Anterior cingulate cortex (tissue), 58 donors: Measurements from ENCODE around the gene LST1.
"Not testable (repeated sequence)": the region's sequence is repeated elsewhere in the genome, so short reads cannot be mapped to it uniquely, and the experiment has no call there.

Experiments
- DNase-seq, 58 donors: peaks; one replicate each; lab custom pipeline; 2025; lab: John Stamatoyannopoulos, UW

Gene LST1

DNA sequence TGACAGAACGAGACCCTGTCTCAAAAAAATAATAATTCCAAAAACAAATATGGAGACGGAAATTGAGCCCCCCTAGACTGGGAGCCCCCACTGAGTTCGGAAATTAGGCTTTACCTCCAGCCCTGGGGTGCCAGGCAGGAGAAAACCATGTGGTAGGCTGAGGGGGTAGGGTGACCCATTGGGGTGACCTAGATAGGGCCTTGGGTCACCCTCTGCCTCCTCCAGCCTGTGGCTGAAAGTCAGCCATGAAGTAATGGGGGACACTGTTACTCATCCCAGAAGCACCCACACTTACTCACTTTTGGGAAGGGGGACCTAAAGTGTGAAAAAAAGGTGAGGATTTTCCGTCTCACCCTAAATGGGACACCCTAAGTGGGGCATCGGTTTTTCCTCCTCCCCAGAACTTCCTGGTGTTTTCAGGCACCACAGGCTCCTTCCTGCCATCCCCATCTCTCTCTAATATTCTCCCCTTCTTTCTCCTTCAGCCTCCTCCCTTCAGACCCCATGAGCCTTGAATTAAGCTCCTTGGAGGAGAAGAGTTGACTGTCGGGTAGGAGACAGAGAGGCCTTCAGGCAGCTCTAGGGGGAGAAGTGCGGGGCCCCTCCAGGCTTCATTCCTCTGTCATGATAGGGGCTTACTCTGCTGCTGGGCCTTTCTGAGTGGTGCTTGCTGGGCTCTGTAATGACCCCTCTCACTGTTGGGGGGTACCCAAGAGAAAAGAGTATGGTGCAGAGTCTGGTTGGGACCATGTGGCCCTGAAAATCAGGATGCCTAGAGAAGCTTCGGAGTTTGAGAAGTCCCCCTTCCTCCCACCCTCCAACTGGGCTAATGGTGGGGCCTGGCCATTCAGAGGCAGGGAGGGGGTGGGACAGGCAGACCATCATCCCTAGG is 6.3 kb upstream of the LST1 start:
- no peak for DNase-seq

DNA sequence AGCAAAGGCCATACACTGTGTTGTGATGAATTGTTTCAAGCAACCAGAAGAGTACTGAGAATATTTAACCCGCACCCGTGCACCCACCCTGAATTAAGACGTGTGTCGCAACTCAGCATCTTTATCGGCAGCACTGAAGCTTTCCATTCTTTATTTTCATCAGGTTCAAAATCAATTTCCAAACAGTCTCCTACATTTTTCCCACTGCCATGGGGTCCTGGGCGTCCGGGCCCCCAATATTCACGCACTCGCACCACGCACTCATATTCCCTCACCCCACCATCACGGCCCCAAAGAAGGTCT is 5.7 kb upstream of the LST1 start:
- DNase-seq, result no peak

DNA sequence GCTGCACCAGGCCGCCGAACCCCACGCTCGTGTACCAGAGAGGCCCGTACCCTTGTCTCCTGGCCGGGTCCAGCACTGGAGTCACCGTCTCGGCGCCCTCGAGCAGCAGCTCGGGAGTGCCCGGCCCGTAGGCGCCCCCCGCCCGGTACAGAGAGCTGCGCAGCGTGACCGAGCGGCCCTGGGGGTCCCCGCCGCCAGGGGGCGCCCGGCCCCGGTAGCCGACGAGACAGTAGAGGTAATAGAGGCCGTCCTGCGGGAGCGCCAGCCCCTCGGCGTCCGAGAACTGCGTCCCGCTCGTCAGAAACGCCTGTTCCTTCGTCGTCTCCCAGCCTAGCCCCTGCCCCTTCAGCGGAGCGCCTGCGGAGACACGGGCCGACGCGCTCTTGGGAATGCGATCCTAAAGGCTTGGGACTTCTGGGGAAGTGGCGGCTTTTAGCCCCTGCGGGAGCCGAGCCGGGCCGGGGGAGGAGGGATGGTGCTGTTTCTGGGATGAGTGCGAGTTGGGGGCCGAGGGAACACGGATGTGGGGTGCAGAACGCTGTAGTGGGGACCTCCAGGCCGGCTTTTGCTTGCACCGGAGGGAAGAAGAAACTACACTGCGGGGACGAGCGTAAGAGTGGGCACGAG is 5.2 kb upstream of the LST1 start:
- DNase-seq, result peak in 57 of 58 donors; percentile 14 to 90 (median 73)

DNA sequence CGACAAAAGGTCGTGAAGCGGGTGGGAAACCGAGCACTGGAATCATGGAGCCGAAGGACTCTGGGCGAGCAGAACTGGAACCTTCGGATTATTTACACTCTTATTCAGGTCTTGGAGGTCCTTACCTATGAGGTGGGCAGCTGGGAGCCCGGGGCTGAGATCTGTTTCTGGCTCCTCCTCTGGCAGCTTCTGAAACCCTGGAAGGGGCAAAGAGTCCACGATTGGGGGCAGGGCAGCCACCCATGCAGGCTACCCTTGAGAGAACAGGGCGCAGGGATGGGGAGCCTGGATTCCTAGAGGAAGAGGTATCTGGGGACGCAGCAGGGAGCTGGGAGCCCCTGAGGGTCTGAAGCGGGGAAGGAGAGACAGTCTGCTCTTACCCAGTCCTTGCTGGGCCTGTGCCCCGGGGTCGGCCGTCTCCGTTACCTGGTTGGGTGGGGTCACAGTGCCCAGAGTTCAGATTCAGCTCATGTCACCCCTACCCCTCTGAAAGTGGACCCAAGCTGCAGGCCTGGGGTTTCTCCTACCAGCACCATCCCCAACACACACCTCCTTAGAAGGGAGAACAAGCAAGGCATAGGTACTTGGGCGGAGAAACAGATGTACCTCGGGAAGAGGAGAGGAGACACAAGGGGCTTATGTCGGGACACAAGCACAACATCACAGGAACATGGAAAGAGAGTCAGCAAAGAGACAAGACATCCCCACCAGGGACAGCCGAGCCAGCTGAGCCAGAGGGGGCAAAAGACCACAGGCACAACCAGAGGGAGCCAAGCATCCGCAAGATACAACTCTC is 4.4 kb upstream of the LST1 start:
- DNase-seq, result peak in 6 of 58 donors; percentile 9 to 36 (median 26)

DNA sequence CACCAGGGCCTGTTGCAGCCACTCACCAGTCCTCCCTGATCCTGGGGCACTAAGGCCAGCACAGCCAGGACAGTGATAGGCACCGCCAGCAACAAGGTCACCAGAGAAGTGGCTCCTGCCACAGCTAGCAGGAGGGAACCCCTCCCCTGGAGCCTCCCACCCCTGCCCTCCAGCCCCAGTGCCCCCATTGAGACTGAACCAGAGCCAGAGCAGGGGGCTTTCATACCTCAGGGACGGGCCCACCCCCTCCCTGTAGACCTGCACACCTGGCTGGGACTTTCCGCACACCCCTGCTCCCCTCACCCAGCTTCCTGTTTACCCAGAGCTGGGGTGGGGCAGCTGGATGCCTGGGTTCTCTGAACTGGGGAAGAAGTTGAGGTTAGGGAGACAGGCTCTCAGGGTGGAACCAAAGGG is 3.8 kb upstream of the LST1 start, which contains the start of gene LTB:
Gene LTB, minus strand, starts transcription at position 195 of the 414 bp plus-strand sequence. Its CDS starts 7 bp downstream, at position 188.
- no peak for DNase-seq

DNA sequence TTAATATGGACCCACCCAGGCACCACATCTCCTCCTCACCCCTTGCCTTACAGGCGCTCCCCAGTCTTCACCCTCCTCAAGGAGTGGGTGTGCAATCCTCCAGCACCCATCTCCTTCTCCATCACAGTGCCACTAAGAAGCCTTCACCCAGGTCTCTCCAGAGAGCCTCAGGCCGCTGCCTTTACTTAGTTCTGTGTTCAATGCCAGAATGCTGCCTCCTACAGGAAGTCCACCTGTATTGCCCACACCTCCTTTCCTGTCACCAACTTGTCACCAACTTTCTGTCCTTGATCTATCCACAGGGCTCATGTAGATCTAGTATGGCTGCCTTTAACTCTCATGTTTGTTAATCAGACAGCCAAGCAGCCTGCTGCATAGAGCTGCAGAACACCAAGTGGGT is 586 bp upstream of the LST1 start:
- no peak for DNase-seq

DNA sequence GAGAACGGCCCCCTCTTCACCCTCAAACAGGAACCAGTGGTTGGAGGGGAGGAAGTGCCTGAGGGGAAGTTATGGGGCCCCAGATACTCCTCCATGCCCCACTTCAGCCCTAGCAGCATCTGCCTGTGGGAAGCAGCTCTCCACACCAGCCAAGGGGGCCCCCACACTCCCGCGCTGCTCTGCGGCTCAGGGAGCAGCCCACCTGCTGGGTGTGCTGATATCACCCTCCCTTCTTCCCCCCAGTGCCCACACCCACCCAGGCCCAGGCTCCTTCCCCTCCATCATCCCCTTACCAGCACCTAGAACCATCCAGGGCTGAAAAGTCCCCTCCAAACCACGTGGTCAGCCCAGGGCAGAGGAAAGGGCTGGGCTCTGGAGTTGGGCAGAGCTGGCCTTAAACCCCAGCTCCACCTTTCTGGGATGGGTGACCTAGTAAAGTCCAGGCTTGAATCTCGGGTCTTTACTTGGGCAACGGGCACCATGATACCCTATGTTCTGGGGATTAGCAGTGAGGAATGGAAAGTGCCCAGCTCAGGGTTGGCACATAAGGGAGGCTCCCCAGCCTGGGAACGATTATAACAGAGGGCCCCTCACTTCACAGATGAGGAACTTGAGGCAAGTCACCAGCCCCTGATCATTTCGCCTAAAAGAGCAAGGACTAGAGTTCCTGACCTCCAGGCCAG is 663 bp downstream of the LST1 start:
- peak in 12 of 58 donors; percentile 3 to 47 (median 29) for DNase-seq

DNA sequence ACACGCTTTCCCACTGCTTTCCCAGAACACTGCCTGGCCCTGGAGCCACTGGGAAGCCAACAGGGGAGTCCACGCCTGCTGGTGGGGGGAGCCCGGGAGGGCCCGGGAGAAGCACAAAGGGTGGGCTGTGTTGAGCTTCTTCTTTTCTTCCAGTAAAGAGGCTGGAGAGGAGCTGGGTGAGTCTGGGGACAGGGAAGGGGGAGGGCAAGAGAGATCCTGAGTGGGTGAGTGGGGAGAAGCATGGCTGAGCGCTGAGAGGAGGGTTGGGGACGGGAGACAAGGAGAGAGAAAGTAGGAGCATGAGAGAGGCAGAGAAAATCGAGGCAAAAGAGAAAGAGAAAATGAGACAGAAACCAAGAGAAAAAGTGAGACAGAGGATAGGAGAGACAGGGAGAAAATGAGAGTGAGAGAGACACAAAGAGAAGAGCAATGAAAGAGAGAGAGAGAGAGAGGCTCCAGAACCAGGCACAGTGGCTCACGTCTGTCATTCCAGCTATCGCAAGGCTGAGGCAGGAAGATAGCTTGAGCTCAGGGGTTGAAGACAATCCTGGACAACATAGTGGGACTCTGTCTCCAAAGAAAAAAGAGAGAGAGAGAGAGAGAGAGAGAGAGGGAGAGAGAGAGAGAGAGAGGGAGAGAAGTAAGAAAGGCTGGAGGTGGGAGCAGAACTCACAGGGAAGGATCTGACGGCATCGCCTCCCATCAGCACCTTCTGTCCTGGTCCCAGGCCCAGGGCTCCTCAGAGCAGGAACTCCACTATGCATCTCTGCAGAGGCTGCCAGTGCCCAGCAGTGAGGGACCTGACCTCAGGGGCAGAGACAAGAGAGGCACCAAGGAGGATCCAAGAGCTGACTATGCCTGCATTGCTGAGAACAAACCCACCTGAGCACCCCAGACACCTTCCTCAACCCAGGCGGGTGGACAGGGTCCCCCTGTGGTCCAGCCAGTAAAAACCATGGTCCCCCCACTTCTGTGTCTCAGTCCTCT is 2.0 kb downstream of the LST1 start:
- DNase-seq, result no peak

DNA sequence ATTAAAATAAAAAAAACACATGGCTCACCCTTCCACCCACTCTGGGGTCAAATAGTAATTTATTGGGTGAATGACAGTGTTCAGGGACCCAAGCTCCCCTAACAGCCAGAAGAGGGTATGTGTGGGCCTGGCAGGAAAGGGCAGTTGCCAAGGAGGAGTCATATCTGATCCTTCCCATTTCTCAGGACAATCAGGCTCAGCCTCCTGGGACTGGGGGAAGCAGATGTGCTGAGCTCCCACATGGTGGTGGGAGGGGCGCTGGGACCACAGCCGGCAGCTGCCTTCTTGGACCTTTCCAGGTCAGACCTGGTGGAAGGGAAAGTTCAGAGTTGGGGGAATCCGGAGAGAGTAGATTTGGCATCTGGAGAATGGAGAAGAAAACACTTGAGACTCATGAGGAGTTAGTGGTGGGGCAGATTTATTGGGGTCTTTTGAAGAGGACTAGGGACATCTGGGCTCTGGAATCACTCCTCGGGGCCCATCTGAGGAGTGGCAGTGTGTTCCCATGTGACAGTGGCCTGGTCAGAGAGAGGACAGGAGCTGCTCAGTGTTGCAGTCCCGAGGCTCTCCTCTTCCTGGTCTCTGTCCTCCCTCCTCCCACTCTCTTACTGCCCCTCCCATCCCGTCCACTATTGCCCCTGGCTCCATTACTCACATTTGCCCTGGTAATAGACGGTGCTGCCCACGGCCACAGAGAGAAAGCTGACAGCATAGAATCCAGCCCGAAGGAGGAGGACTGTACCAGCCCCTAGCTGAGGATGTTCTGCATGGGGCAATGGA is 3.0 kb downstream of the LST1 start:
- DNase-seq, result no peak

DNA sequence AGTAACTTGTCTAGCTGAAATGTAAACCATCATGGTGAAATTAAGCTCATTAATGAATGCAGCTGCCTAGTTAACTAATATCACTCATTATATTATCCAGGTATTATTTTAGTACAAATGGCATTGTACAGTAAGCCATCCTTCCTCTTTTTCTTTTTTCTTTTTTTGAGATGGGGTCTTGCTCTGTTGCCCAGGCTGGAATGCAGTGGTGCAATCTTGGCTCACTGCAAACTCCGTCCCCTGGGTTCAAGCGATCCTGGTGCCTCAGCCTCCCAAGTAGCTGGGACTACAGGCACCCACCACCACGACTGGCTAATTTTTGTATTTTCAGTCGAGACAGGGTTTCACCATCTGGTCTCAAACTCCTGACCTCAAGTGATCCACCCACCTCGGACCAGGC is 4.6 kb downstream of the LST1 start:
- DNase-seq, result not testable (repeated sequence)

DNA sequence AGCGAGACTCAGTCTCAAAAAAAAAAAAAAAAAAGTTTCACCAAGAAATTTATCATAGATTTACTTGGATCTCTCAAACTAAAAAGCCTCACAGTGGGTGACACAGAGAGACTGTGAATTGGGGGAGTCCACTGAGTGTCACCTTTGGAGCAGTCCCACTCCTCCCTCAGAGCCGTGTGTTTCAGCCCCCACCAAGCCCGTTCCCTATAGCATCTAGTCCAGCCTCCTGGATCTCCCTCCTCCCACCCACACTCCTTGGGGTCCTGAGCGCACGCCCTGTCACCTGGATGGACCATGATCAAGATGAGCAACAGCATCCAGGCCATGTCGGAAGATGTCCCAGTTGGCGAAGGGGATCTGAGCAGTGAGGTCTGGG is 6.3 kb downstream of the LST1 start:
- DNase-seq, result no peak

DNA sequence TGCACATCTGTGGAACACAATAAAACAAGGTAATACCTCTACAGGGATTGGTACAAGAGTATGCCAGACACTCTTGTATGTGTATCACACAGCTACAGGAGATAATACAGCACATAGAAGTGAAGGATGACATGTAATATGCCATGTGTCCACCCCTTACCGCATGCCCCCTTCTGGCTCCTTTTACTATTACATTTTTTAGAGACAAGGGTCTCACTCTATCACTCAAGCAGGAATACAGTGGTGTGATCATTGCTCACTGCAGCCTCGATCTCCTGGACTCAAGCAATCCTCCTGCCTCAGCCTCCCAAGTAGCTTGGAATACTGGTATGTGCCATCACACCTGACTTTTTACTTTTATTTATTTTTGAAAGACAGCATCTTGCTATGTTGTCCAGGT is 10.9 kb downstream of the LST1 start:
- DNase-seq, result no peak

DNA sequence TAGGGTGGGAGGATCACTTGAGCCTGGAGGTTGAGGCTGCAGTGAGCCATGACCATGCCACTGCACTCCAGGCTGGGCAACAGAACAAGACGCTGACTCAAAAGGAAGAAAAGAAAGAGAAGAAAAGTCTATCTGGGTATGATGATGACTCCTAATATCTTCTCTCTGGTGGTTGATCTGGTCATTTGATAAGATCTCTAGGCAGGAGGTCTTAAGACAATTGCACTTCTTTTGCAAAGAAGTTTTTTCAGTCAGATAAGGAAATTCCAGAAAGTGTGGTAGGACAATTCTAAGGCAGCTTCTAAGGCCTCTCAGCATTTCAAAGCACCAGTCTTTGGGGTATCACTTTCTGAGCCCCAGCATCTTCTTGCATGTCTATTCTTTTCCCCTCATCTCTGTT is 21.2 kb downstream of the LST1 start:
- DNase-seq, result no peak

DNA sequence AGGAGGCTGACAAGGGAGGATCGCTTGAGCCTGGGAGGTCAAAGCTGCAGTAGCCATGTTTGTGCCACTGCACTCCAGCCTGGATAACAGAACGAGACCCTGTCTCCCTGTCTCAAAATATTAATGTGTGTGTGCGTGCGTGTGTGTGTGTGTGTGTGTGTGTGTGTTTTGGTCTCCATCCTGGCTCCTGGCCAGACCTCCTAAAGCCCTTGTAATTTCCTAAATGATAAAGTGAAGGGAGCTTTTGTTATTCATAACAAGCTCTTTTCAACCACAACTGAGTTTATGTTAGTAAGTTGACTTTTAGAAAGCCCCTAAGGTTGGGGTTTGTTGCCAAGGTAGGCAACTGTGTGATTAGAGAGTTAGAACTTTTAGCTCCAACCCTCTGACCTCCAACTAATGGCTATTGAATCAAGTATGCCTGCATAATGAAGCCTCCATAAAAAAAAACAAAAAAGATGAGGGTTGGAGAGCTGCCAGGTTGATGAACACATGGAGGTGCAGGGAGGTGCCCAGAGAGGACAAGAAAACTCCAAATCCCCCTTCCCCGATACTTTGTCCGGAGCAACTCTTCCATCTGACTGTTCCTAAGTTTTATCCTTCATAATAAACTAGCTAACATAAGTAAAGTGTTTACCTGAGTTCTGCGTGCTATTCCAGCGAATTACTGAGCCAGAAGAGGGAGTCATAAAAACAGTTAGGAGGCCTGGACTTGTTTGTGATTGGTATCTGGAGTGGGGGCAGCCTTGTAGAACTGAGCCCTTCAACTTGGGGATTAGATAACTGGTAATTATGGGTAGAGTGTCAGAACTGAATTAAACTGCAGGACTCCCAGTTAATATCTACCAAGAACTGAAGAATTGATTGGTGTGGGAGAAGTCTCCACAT is 23.7 kb downstream of the LST1 start:
- no peak for DNase-seq

DNA sequence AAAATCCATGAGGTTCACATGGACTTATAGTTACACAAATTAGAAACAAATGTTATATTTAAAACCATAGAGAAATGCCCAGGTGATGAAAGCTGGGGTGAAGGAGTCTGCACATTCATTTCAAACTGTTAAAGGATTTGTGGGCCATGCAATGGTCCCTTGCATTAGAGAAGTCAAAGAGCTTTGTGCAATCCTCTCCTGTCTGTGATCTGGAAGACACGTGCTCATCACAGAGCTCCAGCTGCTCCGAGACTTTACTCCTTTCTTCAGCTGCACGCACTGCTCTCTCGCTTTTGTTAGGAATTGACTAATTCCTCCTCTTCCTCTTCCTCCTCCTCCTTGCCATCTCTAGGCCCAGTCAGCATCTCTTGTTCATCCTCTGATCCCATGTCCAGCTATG is 24.9 kb downstream of the LST1 start:
- DNase-seq, result no peak

DNA sequence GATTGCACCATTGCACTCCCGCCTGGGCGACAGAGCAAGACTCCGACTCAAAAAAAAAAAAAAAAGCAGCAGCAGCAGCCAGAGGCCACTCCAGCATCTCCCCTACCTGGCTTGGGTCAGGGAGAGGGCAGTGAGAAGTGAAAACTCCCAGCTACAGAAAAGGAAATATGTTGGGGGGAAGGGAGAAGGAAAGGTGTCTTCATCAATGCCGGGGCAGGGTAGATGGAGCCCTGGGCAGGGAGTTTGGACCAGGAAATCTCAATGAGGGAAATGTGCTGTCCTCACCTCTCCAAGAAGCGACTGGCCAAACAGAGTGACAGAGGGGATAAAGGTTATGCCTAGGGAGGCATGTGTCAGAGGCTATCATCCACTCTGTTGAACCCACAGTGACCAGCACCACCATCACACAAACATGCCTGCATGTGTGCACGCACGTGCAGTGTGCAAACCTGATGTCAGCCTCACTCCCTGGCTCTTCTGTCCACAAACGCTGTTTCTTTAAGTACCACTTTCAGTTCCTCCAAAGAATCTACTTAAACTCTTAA is 28.1 kb downstream of the LST1 start:
- DNase-seq, result peak in 2 of 58 donors; percentile 27 to 39
